Activated CD8-positive, alpha-beta T cell treated with anti-CD3 and anti-CD28 coated beads for 36 hours (primary cell): Measurements from ENCODE around the gene DGCR6L. TPM values are rescaled to one million over a fixed set of nuclear protein-coding genes. Genes with fewer than 3 reads are reported as not detected.
"Not testable (repeated sequence)": the region's sequence is repeated elsewhere in the genome, so short reads cannot be mapped to it uniquely, and the experiment has no call there.

ENCODE experiments used
- ATAC-seq: fragments of 200-7000 bp; cut with Tn5 transposase; one replicate; pipeline ENCODE4 v1.10.0; 2021; ENCODE audit warnings: mild to moderate bottlenecking, moderate library complexity
- CTCF ChIA-PET: fragments of 350-600 bp; sonication (Branson Sonifier 250); formaldehyde crosslinking; loops from one replicate; lab custom pipeline; 2021; ENCODE audit warnings: antibody characterized with exemption; lab: Charles Lee
- POLR2A ChIA-PET: fragments of 350-600 bp; sonication (Branson Sonifier 250); formaldehyde crosslinking; loops from one replicate; lab custom pipeline; 2021; ENCODE audit warnings: antibody characterized with exemption; lab: Charles Lee
- DNase-seq: peaks from one replicate; pipeline ENCODE4 v3.0.0-alpha.2; 2020
- H3K27ac Mint-ChIP-seq: one replicate; pipeline ENCODE4 v1.8.0; 2021; ENCODE audit warnings: mild to moderate bottlenecking, mixed read lengths
- H3K27me3 Mint-ChIP-seq: one replicate; pipeline ENCODE4 v1.8.0; 2021; ENCODE audit warnings: mixed read lengths
- H3K36me3 Mint-ChIP-seq: one replicate; pipeline ENCODE4 v1.8.0; 2021; ENCODE audit warnings: low read depth, mixed read lengths
- H3K4me1 Mint-ChIP-seq: one replicate; pipeline ENCODE4 v1.8.0; 2021; ENCODE audit warnings: low read depth, mixed read lengths
- H3K4me3 Mint-ChIP-seq: one replicate; pipeline ENCODE4 v1.8.0; 2021; ENCODE audit warnings: mild to moderate bottlenecking, moderate library complexity, mixed read lengths
- H3K9me3 Mint-ChIP-seq: one replicate; pipeline ENCODE4 v1.8.0; 2021; ENCODE audit warnings: mixed read lengths
- CTCF ChIP-seq: fragments of 200-600 bp; IDR thresholded peaks from one replicate; pipeline ENCODE4 v1.8.0; 2022; ENCODE audit warnings: antibody characterized with exemption, mild to moderate bottlenecking
- intact Hi-C: fragments of 100-400 bp; cut with micrococcal nuclease; formaldehyde crosslinking; loops from one replicate; pipeline ENCODE4 v1.10.0; 2022
- total RNA-seq, 2 experiments: library from RNA; stranded (reverse); gene quantifications; one replicate each; pipeline ENCODE4 v1.2.3, GENCODE V29; 2021

The DGCR6L gene
- total RNA-seq, 2 experiments from 2014 or later, result 30.7 to 32.0 TPM

- intact Hi-C loops, H3K4me3 Mint-ChIP-seq, H3K9me3 Mint-ChIP-seq, H3K36me3 Mint-ChIP-seq, ATAC-seq, DNase-seq, CTCF ChIA-PET, H3K27me3 Mint-ChIP-seq, H3K27ac Mint-ChIP-seq: not testable (repeated sequence)
- POLR2A ChIA-PET, result interaction anchor here (1.4 kb wide), 1 partner anchor 15 kb away, joined by 4 read pairs; no protein-coding TSS in a partner anchor
- H3K4me1 Mint-ChIP-seq, result peaks cover 15% of the 10 kb centered on the region
These were observed 6.4 kb downstream of the DGCR6L start for GRCh38 chr22:20313306-20314077.

DNA sequence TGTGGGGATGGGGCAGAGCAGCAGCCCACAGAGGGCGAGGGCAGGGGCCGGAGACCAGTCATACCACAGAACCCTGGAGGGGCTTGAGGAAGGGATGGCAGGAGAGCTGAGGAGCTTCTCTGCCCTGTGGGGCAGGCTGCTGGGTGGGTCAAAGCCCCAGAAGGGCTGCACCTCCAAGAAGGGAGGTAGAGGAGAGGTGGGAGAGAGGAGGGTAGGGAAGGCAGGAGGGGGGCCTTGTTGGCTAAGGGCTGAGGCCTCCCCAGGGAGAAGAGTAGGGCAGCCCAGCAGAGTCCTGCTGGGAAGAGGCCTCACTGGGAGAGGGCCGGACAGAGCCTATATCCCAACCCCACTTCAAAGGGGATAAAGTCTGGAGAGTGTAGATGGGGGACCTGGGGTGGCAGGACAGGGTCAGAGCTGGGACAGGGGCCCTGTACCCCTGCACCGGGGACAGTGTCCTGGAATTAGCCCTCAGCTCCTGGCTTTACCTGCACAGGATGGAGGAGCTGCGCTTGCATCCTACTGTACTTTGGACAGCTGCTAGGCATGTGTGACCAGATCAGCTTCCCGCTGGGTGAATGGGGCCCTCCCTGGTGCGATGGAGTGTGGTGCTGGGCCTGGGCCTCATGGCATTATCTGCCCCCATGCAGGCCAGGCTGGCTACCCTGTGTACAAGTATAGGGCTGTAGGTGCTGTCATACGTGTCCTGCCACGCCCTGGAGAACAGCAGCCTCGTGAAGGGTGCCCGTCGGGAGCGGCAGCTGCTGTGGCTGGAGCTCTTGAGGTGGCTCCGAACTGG is 7.3 kb downstream of the DGCR6L start:
- POLR2A ChIA-PET, result interaction anchor here (1.4 kb wide), 1 partner anchor 14 kb away, joined by 4 read pairs; no protein-coding TSS in a partner anchor

DNA sequence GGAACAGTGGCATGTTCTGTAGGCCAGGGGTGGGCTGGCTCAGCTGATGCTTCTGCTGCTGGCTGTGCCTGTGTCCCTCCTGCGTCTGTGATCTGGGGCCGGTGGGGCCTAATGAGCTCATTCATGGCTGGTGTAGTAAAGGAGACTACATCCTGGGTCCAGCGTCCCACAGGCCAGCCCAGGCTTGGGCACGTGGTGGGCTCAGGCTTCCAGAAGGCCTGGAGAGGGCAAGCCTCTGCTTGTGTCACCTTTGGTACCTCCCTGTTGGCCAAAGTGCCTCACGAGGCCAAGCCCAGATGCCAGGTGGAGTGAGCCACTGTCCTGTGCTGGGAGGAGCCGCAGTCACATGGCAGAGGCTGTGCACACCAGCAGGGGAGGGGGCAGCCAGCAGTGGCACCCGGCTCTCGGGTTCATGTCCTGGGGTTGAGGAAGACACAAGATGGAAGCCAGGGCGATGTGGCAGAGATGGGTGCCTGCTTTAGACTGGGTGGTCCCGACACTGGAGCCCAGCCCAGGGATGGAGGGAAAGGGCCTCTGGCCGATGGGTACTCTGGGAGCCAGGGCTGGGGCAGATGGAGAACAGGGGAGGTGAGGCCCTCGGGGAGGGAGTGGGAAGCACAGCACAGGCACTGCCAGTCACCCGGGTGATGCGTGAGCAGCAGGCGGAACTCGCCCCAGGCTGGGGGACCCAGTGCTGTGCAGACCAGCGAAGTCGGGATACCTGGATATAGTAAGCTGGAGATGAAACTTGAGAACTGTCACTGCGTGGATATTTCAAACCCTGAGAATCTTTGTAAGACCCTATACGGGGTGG is 8.4 kb downstream of the DGCR6L start:
- H3K9me3 Mint-ChIP-seq, H3K36me3 Mint-ChIP-seq, H3K27me3 Mint-ChIP-seq, H3K4me1 Mint-ChIP-seq, ATAC-seq, CTCF ChIA-PET, POLR2A ChIA-PET, H3K4me3 Mint-ChIP-seq, DNase-seq, intact Hi-C loops, H3K27ac Mint-ChIP-seq: not testable (repeated sequence)

More for the DNA sequence above, 7.3 kb downstream of the DGCR6L start:
- no peak for DNase-seq
- no peak for TF ChIP-seq CTCF
- no peaks in the 10 kb centered on the region for H3K9me3 Mint-ChIP-seq
- intact Hi-C loops, result no loop called here
- H3K36me3 Mint-ChIP-seq, result no peaks in the 10 kb centered on the region
- CTCF ChIA-PET, result no interaction called here
- H3K4me1 Mint-ChIP-seq, result peaks cover 6% of the 10 kb centered on the region
- no peaks in the 10 kb centered on the region for H3K27me3 Mint-ChIP-seq
- H3K4me3 Mint-ChIP-seq, result no peak overlapping the region
- ATAC-seq, result no peak
- H3K27ac Mint-ChIP-seq, result no peak overlapping the region

GRCh38 chr22:20310773-20311172 is 9.1 kb downstream of the DGCR6L start:
- DNase-seq, H3K27me3 Mint-ChIP-seq, H3K4me3 Mint-ChIP-seq, H3K4me1 Mint-ChIP-seq, H3K9me3 Mint-ChIP-seq, H3K36me3 Mint-ChIP-seq, ATAC-seq, POLR2A ChIA-PET, CTCF ChIA-PET, intact Hi-C loops, H3K27ac Mint-ChIP-seq: not testable (repeated sequence)

- POLR2A ChIA-PET, ATAC-seq, H3K27me3 Mint-ChIP-seq, H3K4me1 Mint-ChIP-seq, H3K36me3 Mint-ChIP-seq, intact Hi-C loops, CTCF ChIA-PET, DNase-seq, H3K4me3 Mint-ChIP-seq, H3K27ac Mint-ChIP-seq, H3K9me3 Mint-ChIP-seq: not testable (repeated sequence)
These were observed 9.7 kb downstream of the DGCR6L start for GRCh38 chr22:20310180-20310579.

GRCh38 chr22:20308806-20309650 is 10.8 kb downstream of the DGCR6L start:
- POLR2A ChIA-PET, H3K9me3 Mint-ChIP-seq, H3K27me3 Mint-ChIP-seq, intact Hi-C loops, H3K4me3 Mint-ChIP-seq, DNase-seq, H3K36me3 Mint-ChIP-seq, CTCF ChIA-PET, H3K4me1 Mint-ChIP-seq, H3K27ac Mint-ChIP-seq, ATAC-seq: not testable (repeated sequence)

GRCh38 chr22:20307448-20308447 is 12.1 kb downstream of the DGCR6L start:
- H3K9me3 Mint-ChIP-seq, ATAC-seq, intact Hi-C loops, H3K36me3 Mint-ChIP-seq, CTCF ChIA-PET, H3K27me3 Mint-ChIP-seq, H3K4me1 Mint-ChIP-seq, H3K27ac Mint-ChIP-seq, DNase-seq: not testable (repeated sequence)
- POLR2A ChIA-PET, result interaction anchor here (1.8 kb wide), 1 partner anchor 12 kb away, joined by 4 read pairs; the partner anchor contains the start of gene DGCR6L
- H3K4me3 Mint-ChIP-seq, result peak overlapping the region; percentile 14

DNA sequence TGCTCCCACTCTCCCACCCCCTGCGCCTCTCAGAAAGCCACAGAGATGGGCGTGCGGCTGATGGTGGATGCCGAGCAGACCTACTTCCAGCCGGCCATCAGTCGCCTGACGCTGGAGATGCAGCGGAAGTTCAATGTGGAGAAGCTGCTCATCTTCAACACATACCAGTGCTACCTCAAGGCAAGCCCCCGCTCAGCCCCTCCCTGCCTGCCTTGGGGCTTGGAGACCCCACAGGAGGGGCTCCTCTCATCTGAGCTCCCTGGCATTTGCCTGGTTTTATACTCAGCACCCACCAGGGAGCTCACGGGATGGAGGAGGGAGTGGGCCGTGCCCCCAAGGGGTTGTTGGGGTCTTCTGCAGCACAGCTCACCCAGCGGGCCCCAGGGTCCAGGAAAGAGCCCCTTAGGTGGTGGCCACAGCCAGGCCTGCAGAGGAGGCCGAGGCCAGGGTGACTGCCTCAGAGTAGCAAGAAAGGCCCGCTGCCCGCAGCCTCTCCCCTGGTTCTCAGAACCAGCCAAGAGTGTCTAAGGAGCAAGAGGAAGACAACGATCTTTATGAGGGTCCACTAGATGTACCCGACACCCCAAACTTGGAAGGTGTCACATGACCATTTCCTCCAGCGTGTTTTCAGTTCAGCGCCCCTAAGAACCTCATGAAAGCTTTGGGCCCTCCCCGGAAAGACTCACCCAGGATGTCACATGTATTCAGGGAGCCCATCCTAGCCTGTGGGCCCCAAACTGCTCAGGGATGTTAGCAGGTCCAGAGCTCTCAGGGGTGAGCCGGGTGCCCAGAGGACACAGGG is 13.0 kb downstream of the DGCR6L start:
- H3K4me3 Mint-ChIP-seq, H3K27me3 Mint-ChIP-seq, H3K4me1 Mint-ChIP-seq, ATAC-seq, H3K9me3 Mint-ChIP-seq, CTCF ChIA-PET, H3K27ac Mint-ChIP-seq, intact Hi-C loops, H3K36me3 Mint-ChIP-seq, DNase-seq: not testable (repeated sequence)
- POLR2A ChIA-PET, result interaction anchor here (1.8 kb wide), 1 partner anchor 13 kb away, joined by 4 read pairs; the partner anchor contains the start of gene DGCR6L
